GM18858 (cell line): Measurements from ENCODE around the gene LRP1-AS.

Experiments
- ATAC-seq: cut with Tn5 transposase; IDR thresholded peaks from one replicate; pipeline ENCODE4 v1.9.1; 2021; ENCODE audit not compliant: unreplicated experiment

The LRP1-AS gene

GRCh38 chr12:57180321-57180989 is 33.0 kb upstream of the LRP1-AS start:
- ATAC-seq = no peak

GRCh38 chr12:57179331-57180086 is 32.1 kb upstream of the LRP1-AS start:
- no peak for ATAC-seq

GRCh38 chr12:57178213-57178612 is 30.8 kb upstream of the LRP1-AS start:
- no peak for ATAC-seq

- ATAC-seq = no peak
Observed at GRCh38 chr12:57177354-57177753, 29.9 kb upstream of the LRP1-AS start.

- ATAC-seq = no peak
Observed at GRCh38 chr12:57176846-57177245, 29.4 kb upstream of the LRP1-AS start.

GRCh38 chr12:57176139-57176477 is 28.7 kb upstream of the LRP1-AS start:
- ATAC-seq = no peak

- no peak for ATAC-seq
Observed at GRCh38 chr12:57175428-57176138, 28.2 kb upstream of the LRP1-AS start.

GRCh38 chr12:57173683-57174082 is 26.3 kb upstream of the LRP1-AS start:
- no peak for ATAC-seq

- ATAC-seq = no peak
Observed at GRCh38 chr12:57173089-57173488, 25.7 kb upstream of the LRP1-AS start.

GRCh38 chr12:57171668-57172067 is 24.2 kb upstream of the LRP1-AS start:
- ATAC-seq = no peak

- no peak for ATAC-seq
Observed at GRCh38 chr12:57170927-57171326, 23.5 kb upstream of the LRP1-AS start.

GRCh38 chr12:57170408-57170807 is 23.0 kb upstream of the LRP1-AS start:
- ATAC-seq = no peak

- ATAC-seq = no peak
Observed at GRCh38 chr12:57169969-57170368, 22.6 kb upstream of the LRP1-AS start.

GRCh38 chr12:57169046-57169795 is 21.8 kb upstream of the LRP1-AS start:
- ATAC-seq = no peak

GRCh38 chr12:57168058-57168457 is 20.6 kb upstream of the LRP1-AS start:
- ATAC-seq = no peak

GRCh38 chr12:57166971-57167371 is 19.6 kb upstream of the LRP1-AS start:
- ATAC-seq = no peak

GRCh38 chr12:57165741-57166140 is 18.3 kb upstream of the LRP1-AS start:
- no peak for ATAC-seq

- ATAC-seq = no peak
Observed at GRCh38 chr12:57164966-57165625, 17.7 kb upstream of the LRP1-AS start.

GRCh38 chr12:57164454-57164853 is 17.0 kb upstream of the LRP1-AS start:
- ATAC-seq = no peak

- ATAC-seq = no peak
Observed at GRCh38 chr12:57162553-57163125, 15.2 kb upstream of the LRP1-AS start.

- ATAC-seq = no peak
Observed at GRCh38 chr12:57161491-57161890, 14.1 kb upstream of the LRP1-AS start.
